DMS114 treated with DMSO at 0.1 percent for 48 hours (cell line): Measurements from ENCODE around the gene MRGPRF.
"Not testable (repeated sequence)": the region's sequence is repeated elsewhere in the genome, so short reads cannot be mapped to it uniquely, and the experiment has no call there.

Source experiments
- DNase-seq: peaks from one replicate; lab custom pipeline; 2025; ENCODE audit not compliant: unreplicated experiment; lab: John Stamatoyannopoulos, UW

MRGPRF gene

DNA sequence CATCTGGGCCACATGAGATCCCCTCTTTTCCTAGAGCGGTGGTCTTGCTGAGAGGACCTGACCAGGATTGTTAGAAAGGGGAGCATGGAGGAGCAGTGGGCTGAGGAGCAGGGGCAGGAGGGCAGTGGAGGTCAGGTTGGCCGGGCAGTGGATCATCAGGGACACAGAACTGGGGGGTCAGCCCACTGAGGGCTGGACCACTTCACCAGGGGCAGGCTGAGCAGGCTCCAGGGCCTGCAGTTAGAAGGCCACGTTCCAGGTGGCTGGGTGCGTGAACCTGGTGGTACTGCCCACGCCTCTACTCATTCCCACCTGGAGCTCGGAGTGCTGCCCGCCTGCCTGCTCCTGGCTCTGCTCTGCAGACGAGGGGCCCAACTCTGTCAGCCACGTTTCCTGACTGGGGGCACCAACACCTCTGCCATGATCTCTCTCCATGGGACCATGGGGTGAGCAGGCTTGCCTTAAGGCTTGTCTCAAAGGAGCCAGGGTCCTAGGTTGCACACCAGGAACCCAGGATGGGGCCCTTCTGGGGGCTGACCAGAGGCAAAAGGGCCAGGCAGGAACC lies 9.7 kb downstream of the MRGPRF start:
- DNase-seq = no peak

DNA sequence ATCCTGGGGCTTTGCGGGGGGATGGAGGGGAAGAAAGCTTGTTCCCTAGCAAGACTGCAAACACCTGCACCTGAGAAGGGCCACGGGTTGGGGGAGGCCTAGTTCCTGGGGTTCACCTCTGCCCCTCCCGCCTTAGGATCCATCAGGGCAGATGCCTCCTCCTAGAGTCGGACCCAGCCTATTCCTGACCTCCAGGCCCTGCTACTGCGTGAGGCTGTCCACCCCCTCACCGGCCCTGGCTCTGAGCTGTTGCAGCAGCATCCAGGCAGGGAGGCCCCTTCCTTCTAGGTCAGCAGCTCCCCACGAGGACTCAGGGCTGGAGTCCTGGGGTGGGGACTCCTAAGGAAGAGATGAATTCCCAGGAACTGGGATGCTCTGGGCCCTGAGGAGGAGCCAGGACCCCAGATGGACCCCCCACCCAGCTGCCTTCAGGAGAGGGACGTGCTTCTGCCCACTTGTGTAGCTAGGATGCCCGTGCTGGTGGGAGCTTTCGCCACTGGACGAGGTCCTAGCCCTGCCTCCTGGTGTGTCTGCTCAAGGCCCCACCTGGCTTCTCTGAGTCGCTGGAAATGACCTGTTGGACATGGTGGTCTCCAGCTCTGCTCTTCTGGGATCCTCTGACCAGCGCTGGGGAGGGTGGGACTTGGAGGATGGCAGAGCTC lies 10.3 kb downstream of the MRGPRF start:
- no peak for DNase-seq

DNA sequence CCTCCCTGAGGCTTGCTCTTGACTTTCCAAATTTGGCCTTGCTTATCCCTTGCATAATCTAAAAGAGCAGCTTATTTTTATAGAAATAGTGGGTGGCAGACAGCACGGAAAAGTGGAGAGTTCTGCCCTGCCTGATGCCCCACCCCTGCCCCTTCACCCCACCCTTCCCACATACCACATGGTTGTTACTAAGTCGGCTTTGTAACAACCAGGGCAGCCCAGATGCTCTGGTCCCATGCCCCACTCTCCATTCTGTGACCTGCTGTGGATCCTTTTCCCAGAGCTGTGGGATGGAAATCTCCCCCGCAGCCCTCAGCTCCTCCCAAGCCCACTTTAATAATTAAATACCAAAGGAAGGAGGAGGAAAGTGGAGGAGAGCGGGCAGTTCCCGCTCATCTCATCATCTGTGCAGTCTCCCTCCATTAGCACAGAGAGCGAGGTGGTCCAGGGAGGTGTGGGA lies 10.9 kb downstream of the MRGPRF start:
- DNase-seq = no peak

DNA sequence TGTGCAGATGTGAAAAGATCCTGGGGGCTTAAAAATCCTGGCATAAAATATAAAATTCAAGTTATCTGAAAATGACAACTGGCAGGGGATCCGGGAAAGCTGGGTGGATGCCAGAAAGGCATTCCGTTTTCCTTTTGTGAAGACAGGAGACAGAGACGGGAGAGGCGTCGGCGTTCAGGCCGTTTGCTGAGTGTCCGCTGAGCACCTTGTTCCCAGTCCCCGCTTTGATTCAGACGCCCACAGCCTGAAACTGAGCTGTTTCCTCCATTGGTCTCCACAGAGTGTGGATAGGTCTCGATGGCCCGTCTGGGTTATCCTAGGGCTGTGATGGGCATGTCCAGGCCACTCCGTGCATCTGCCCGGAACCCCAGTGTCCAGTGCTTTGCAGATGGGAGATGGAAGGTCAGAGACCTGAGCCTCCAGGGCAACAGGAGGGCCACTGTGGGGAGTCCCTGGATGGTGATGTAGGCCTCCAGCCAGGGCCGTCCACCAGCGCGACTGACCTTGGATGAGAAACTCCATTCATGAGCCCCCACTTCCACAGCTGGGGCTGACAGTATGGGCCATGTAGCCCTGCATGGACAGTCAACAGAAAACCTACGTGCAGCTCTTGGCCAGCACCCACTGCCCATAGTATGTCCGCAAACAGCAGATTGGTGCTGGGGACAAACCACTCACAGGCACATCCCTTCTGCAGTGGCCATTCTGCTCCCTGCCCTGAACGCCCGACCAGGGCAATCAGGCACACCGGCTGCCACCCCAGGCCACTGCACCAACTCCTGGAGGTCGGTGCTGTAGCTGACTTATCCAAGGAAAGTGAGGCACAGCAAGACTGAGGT lies 11.6 kb downstream of the MRGPRF start:
- DNase-seq = no peak

DNA sequence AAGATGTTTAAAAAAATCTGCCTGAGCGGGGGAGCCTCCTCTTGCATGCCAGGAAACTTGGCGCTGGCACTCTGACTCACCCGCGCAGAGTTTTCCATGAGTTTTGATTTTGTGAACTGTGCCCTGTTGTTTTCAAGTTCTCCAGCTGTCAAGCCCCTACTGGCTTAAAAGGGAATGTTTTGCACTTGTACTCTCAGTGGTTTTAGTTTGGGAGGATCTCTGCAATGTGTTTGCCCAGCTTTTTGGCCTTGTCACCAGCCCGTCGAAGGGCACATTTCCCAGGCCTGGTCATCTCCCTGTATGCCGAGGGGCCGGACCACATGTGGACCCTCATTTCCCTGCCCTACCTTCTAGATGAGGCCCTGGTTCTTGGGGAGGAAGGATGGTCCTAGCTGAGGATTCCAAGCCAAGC lies 12.2 kb downstream of the MRGPRF start:
- peak; percentile 93 for DNase-seq

DNA sequence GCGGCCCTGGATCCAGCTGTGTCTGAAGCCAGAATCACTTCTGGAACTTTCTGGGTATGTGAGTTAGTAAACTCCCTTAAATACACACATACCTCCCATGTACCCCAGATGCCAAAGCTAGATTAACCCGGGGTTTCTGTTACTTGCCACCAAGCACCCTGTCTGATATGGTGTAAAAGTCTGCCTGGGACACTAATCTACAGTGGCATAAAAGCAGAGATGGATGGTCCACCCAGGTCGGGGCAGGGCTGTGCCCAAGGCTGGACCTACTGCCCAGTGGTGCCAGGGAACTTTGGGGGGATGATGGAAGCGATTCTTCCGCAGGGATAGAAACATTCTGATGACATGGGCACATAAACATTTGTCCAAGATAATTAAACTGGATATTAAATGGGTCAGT lies 12.7 kb downstream of the MRGPRF start:
- no peak for DNase-seq

DNA sequence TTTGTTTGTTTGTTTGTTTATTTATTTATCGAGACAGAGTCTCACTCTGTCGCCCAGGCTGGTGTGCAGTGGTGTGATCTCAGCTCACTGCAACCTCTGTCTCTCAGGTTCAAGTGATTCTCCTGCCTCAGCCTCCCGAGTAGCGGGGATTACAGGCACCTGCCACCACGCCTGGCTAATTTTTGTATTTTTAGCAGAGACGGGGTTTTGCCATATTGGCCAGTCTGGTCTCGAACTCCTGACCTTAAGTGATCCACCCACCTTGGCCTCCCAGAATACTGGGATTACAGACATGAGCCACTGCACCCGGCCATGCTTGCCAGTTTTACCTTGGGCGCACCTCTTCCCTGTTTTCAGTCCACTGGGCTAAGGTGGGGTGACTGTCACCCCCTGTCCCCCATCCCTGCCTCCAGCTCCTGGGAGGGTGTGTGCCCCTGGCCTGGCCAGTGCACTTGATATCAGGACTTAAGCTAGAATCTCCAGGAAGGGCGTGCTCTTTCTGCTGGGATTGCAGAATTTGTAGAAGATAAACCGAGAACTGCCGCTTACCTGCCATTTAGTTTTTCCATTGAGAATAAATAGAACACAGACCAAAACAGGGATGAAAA lies 13.2 kb downstream of the MRGPRF start:
- DNase-seq = not testable (repeated sequence)

DNA sequence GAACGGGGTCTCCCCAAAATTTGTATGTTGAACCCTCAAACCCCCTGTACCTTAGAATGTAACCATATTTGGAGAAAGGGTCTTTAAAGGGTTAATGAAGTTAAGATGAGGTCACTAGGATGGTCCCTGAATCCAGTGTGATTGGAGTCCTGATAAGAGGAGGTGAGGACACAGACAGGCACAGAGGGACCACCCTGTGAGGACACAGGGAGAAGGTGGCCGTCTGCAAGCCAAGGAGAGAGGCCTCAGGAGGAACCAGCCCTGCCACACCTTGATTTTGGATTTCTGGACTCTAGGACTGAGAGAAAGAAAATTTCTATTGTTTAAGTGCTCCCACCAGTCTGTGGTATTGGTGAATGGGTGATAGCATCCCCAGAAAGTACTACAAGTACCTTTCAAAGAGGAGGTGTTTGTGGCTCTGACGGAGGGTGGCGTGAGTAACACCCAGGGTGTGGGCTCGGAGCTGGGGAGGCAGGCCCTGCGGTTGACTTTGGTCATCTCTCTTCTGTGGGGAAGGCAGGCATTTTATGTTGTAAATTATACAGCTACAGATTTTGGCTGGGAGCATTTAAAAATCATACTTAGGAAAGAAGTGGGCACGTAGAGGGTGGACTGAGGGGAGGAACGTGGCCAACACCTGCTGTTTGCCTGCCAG lies 13.8 kb downstream of the MRGPRF start:
- no peak for DNase-seq

DNA sequence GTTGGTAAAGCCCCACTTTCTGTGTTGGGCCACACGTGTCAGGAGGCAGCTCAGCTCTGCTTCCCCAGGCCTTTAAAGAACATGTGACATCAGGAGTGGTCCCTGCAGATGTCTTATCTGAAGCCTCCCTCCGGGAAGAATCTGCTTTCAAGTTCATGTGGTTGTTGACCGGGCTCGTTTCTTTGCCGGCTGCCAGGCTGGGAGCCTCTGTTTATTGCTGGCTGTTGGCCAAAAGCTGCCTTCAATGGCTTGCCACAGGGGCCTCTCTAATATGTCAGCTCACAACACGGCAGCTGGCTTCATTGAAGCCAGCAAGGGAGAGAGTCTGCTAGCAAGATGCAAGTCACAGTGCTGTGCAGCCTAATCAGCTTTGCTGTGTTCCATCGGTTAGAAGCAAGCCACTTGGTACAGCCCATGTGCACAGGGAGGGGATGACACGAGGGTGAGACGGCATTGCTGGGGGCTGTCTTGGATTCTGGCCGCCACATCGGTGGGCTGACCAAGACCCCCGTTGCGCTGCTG lies 14.6 kb downstream of the MRGPRF start:
- DNase-seq = no peak

DNA sequence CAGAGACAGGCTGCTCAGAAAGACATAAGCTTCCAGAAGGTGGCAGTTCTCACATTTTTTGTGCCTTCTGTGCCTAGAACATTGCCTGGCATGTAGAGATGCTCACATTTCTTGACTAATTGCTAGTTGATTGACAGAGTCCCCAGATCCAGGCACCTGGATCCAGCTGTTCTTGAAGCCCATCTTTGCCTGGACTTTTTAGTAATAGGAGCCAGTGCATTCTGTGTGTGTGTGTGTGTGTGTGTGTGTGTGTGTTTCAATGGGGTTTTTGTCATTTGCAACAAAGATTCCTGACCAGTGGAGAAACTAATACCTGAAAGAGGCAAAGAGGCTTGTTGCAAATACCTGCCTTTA lies 15.1 kb downstream of the MRGPRF start:
- no peak for DNase-seq

DNA sequence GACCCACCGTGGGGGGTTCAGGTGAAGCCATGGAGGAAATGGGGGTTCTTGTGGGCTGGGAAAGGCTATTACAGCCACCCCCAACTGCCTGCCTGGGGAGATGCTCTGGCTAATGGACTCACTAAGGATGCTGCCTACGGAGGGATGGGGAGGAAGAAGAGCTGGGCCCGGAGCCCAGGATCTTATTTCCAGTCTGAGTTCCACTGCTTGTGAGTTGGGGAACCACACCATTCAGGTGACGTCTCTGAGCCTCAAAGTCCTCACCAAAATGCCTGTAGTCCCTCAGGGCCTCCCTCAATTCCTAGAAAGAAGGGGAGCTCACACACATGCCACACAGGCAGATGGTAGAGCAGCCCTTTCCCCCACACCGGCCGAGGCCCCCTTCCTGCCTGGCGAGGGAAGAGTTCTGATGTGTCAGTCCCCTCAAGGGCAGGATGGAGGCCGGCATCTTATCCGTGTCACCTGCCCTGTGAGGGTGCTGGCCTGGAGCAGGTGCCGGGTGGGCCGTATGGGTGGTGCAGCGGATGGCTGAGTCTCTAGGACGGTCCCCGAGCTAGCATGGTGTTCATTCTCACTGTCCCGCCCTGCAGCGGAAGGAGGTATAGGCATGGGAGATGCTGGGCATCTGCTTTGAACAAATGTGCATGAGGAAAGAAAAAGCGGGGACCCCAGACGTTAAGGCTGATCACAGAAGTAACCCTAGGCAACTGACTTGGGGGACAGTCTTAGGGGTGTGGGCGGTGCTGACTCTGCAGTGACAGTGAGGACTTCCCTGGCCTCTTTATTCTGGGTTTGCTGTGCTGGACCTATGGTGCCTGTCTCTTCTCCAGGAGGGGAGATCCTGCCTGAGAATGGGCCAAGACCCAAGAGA lies 15.7 kb downstream of the MRGPRF start:
- no peak for DNase-seq

DNA sequence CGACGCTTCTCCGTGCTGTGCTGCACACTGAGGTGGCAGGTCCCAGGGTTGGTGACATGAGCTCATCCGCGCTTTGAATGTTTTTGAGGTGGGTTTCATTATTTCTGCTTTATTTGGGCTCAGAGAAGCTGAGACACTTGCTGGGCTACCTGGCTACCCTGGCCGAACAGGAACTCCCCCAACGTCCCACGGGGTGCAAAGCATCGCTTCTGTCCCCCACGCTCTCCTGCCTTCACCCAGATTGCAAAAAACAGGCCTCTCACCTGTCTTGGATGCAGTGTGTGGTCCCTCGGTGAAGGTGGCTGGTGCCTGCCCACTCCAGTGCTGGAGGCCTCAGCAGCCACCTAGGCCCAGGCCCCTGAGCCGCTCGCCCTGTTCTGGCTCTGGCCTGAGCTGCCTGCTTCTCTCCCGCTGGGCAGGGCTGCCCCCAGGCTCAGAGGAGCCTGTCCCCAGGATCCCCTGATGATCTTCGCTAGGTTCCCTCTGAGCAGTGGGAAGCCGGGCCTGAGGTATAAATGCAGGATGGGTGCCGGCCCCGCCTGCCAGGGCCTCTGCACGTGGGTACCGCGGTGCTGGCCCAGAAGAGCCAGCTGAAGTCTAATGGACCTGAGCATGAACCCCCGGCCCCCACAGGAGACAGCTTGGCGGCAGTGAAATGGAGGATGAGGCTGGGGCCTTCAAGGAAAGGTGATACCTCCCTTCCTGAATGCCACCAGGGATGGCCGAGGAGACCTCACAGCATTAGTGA lies 16.5 kb downstream of the MRGPRF start:
- no peak for DNase-seq

DNA sequence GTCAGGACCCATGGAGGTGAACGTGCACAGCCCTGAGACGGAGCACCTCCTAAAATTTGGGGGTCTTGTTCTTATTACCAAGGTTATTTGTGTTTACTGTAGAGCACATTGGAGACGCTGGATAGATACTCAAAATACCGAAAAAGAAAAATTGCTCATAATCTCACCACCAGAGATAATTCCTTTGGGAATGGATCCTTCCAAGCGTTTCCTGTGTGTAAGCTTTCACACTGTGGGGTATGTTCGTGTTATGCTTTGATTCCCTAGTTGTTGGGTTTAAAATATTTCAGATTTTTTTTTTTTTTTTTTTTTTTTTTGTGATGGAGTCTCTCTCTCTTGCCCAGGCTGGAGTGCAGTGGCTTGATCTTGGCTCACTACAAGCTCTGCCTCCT lies 18.2 kb downstream of the MRGPRF start:
- no peak for DNase-seq

DNA sequence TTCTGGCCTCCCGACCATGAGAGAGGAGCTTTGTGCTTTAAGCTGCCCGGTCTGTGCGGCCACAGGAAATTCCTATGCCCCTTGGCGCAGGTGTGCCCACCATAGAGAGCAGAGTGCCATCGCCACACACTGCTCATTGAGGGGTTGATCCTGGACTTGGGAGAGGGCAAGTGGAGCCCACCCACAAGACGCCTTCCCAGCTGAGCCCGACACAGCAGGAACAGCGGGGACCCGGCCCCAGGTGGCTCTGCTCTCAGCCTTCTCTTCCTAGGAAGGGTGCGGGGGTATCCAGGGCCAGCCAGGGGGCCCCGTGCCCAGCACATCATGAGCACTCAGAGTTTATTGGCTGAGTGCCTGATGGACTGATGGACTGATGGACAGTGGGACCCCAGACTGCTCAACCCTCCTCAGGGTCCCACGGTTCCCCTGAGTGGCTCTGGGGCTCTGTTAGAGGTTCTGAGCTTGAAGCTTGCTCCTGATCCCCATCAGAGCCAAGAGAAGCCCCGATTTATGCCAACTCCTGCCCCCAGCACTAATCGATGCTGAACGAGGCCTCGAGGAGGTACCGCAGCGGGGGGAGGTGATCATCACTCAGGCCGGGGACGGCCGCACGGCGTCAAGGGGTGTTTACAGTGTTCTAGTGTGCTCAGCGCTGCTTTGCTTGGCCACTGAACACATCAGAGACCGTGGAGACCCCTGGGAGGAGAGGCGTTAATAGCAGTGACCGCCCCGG lies 18.7 kb downstream of the MRGPRF start:
- no peak for DNase-seq

DNA sequence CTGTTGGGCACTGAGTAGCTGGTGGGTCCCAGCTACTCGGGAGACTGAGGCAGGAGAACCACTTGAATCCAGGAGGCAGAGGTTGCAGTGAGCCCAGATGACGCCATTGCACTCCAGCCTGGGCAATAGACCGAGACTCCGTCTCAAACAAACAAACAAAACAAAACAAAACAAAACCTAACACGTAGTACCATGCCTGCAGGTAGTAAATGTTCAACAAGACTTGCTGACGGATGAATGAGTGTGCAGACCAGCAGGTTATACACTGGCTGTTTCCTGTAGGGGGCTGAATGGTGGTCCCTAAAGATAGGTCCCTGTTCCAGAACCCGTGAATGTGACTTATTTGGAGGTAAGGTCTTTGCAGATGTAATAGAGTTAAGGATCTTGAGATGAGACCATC lies 19.5 kb downstream of the MRGPRF start:
- no peak for DNase-seq

DNA sequence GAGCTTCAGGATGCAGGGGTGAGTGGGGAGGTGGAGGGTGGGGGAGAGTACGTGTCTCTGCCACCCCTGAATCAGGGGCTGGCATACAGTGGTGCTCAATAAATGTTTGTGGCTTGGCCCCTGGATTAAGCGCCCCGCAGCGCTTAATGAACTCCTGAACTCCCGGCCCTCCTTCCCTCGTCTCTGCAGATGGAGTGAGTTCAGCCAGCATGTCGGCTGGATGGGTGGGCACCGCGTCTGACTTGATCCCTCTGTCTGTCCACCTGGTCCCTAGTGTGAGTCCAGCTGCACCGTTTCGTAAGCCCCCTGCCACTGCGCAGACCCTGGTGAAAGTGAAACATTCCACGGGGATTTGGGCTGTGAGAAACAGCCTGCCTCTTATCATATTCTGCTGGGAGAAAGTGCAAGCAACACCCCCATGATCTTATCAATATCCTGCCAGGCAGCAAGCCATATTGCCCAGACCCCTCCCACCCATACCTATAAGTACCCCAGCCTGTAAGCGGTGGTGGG lies 20.2 kb downstream of the MRGPRF start:
- no peak for DNase-seq

DNA sequence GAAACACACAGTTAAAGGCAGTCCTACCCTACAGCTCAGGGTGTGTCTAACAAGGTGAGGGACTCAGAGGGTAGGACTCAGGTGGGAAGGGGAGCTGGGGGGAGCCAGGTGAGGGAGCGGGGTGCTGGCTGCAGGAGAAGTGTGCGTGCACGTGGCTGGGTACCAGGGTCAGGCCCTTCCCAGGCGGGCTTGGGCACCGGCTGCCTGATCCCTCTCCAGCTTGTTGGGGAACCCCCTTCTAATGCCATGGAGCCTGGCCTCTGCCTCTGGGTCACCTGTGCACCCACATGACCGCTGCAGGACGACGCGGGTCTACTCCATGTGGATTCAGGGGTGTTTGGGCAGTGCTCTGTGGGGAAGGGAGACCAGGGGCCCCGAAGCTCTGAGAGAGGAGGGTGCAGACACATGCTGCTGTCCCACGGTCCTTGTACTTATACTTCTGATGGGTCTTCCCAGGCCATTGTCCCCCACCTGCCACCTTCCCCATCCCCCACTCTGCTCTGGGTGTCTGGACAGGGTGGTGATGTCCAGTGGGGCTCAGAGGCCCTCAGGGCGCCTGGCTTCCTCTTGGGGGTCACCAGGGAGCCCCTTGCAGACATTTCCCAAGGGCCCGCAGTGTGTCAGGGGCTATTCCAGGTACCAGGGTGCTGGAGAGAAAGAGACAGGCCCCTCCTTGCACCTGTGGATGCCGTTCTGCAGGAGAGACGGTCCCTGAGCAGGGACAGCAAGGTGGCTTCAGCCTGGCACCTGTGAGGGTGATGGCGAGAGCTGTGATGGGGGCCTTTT lies 21.9 kb downstream of the MRGPRF start:
- DNase-seq = no peak
